Measurements from ENCODE around the gene NDOR1.
A peak's percentile ranks its signal among the peaks of the same experiment; 100 is the strongest.

Gene NDOR1

GRCh38 chr9:137205126-137206069 is at the start of gene NDOR1, which contains the start of gene TMEM203:
Gene NDOR1 (plus strand): TSS chr9:137205700. CDS start chr9:137205778, 78 bp downstream.
Gene TMEM203 (minus strand): TSS chr9:137205648. CDS start chr9:137205414, 234 bp downstream.
- DNase-seq, result peak; percentile 87 to 88

- peak; percentile 56 to 67 for DNase-seq
Measured at GRCh38 chr9:137156567-137157375, 48.7 kb upstream of the NDOR1 start.

GRCh38 chr9:137157618-137158415 is 47.7 kb upstream of the NDOR1 start:
- no peak for DNase-seq

GRCh38 chr9:137158625-137159024 is 46.9 kb upstream of the NDOR1 start:
- DNase-seq, result no peak

GRCh38 chr9:137159105-137160053 is 46.1 kb upstream of the NDOR1 start:
- DNase-seq, result no peak

GRCh38 chr9:137160054-137160425 is 45.5 kb upstream of the NDOR1 start:
- no peak for DNase-seq

GRCh38 chr9:137160716-137161557 is 44.6 kb upstream of the NDOR1 start:
- DNase-seq, result no peak

GRCh38 chr9:137161558-137162486 is 43.7 kb upstream of the NDOR1 start:
- no peak for DNase-seq

GRCh38 chr9:137162505-137163364 is 42.8 kb upstream of the NDOR1 start:
- peak in 1 of 2 experiments; percentile 14 for DNase-seq

DNA sequence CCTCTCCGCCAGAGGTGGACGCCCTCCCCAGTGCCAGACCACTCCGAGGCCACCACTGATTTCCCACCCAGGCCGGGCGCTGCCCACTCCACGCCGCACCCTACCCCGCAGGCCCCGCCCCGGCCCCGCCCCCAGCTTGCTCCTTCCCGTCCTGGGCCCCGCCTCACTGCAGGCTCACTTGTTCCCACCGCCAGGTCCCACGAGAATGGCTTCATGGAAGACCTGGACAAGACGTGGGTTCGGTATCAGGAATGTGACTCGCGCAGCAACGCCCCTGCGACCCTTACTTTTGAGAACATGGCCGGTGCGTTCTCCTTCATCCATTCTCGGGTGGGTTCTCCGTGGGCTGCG is 42.2 kb upstream of the NDOR1 start:
- no peak for DNase-seq

DNA sequence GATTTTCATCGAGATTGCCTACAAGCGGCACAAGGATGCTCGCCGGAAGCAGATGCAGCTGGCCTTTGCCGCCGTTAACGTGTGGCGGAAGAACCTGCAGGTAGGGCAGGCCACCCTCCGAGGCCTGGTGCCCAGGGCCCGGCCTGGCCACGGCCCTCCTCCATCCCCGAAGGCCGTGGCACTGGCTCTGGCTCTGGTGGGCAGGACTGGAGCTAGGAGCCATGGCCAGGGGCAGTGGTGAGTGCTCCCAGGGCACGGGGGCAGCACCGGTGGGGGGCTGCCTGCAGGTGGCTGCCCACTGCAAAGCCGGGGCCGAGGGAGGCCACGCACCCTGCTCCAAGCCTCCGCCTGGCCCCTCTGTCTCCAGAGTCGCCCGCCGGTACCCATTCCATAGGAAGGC is 41.7 kb upstream of the NDOR1 start:
- DNase-seq, result no peak

GRCh38 chr9:137164370-137165249 is 40.9 kb upstream of the NDOR1 start:
- no peak for DNase-seq

DNA sequence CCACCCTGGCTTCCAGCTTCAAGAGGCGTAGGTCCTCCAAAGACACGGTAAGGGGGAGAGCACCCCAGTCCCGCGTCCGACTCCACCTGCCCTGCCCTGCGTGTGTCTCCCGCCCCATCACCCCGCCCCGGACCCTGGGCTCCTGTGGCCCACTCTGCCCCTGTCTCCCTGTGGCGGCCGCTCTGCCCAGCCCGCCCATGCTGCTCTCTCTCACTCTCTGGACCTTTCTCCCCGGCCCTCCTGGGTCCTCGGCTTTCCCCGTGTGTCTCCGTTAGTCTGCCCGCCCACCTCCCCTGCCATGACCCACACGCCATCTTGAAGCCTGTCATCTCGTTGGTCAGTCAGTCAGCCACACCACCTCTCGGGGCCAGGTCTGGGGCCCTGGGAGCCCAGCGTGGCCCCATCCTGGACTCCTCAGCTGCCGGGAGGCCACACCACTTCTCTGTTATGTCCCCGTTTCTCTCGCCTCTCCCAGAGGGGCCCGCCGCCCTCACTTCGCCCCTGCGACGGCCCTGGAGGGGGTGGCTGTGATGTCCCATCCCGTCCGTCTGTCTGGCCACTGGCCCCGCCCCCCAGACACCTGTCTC is 40.2 kb upstream of the NDOR1 start:
- no peak for DNase-seq

DNA sequence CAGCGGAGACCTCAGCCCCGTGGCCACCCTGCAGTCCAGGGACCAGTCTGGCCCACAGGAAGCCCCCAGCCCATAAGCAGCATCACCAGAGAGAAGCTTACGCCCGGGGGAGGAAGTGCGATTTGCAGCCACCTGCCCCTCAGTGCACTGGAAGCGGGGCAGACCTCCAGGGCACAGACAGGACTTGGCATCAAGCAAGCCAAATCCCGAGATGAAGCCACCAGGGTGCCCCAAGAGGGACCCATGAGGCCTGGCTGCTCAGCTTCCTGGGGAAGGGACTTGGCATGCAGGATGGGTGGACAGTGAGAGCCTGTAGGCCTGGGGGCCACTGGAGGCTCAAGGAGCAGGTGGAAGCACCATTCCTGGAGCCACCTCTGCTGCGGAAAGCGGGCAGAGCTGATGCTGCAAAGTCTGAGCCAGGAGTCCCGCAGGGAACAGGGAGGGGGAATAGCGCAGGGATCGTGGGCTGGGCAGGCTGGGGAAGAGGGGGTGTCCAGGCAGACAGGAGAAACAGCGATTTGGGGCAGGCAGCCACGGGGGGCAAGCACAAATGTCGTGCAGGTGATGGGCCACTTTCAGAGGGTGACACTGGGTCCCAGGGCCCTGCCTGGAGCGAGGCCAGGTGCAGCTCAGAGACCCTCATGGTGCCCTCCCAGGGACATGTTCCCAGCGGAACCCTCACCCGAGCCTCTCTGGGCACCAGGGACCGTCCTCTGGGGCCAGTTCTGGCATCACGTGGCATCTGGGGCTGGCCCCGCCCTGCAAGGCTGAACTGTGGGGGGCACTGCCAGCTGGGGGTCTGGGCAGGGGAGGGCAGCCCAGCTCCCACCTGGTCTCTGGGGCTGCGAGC is 38.9 kb upstream of the NDOR1 start:
- no peak for DNase-seq

DNA sequence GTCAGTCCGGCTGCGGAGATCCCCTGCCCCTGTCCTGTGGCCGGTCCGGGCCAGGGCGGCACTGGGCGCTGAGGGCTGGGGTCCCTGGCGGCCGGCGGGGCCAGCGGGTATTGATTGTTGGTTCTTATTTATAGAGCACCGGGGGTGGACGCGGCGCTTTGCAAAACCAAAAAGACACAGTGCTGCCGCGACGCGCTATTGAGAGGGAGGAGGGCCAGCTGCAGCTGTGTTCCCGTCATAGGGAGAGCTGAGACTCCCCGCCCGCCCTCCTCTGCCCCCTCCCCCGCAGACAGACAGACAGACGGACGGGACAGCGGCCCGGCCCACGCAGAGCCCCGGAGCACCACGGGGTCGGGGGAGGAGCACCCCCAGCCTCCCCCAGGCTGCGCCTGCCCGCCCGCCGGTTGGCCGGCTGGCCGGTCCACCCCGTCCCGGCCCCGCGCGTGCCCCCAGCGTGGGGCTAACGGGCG is 38.2 kb upstream of the NDOR1 start:
- no peak for DNase-seq
